ENCODE measurements around the gene CYP46A1. TPM values are rescaled to one million over a fixed set of nuclear protein-coding genes. Genes with fewer than 3 reads are reported as not detected.

The CYP46A1 gene
- total RNA-seq, 1 experiment from 2014 or later: 0.59 TPM

DNA sequence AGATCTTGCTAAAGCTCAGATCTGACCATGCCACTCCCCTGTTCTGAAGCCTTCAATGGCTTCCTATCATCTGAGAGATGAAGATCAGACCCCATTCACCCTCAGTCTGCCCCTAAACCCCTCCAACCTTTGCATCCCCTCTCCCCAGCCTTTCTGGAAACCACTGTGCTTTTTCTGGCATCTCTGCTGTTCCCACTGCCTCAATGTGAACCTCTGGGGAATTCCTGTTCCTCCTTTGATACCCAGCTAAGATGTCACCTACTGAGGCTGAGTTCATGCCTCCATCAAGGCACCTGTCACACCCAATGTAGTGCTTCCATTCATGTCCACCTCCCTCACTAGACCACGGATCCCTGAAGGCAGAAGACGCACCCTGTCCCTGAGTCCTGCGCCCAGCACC is 19.3 kb downstream of the CYP46A1 start:
- Histone ChIP-seq H3T11ph (ENCODE audit: low read length) (no peak overlapping the region), H3K27me3 (ENCODE audit: insufficient read depth, low read length) (no peaks in the 10 kb centered on the region), H3K9ac (ENCODE audit: extremely low read depth, insufficient read length, low read length) (no peak overlapping the region), H3K9me3 (ENCODE audit: control insufficient read depth, low read depth, low read length) (peaks cover 11% of the 10 kb centered on the region), H3K79me2 (ENCODE audit: insufficient read depth, low read length) (no peaks in the 10 kb centered on the region), H2AK5ac (ENCODE audit: insufficient read length, low read length) (no peak overlapping the region), H3K14ac (ENCODE audit: insufficient read depth, low read length) (no peak overlapping the region), H2BK20ac (ENCODE audit: low read depth, low read length, poor library complexity, severe bottlenecking) (no peak overlapping the region), H3K23me2 (ENCODE audit: insufficient read length, low read depth, low read length, poor library complexity, severe bottlenecking) (peaks cover 4% of the 10 kb centered on the region), H4K8ac (replicated peaks; ENCODE audit: insufficient read length, low read depth, low read length) (no peak overlapping the region), H2BK120ac (ENCODE audit: low read depth, low read length, poor library complexity, severe bottlenecking) (no peak overlapping the region), H2AFZ (ENCODE audit: low read length) (no peak overlapping the region), H3K56ac (ENCODE audit: insufficient read length, low read depth, low read length) (no peak overlapping the region), H3K27ac (ENCODE audit: insufficient read length, low read depth, low read length) (no peak overlapping the region), H3K4me2 (ENCODE audit: insufficient read depth, insufficient read length, low read length) (no peak overlapping the region), H4K20me1 (ENCODE audit: control insufficient read depth, insufficient read depth, insufficient read length) (no peaks in the 10 kb centered on the region), H4K5ac (ENCODE audit: insufficient read length, low read depth, low read length) (no peak overlapping the region), H2BK12ac (ENCODE audit: insufficient read length, low read depth, low read length) (no peak overlapping the region), H3K79me1 (ENCODE audit: insufficient read depth, low read depth, low read length, poor library complexity, severe bottlenecking) (no peaks in the 10 kb centered on the region), H3K4ac (ENCODE audit: low read depth, low read length) (no peak overlapping the region), H3K4me1 (ENCODE audit: insufficient read depth, low read length) (no peaks in the 10 kb centered on the region), H3K23ac (ENCODE audit: insufficient read length, low read depth, low read length) (no peak overlapping the region), H2BK5ac (ENCODE audit: insufficient read length, low read length) (no peak overlapping the region), H3K18ac (ENCODE audit: insufficient read length, low read depth, low read length) (no peak overlapping the region), H2BK15ac (ENCODE audit: low read depth, low read length) (no peak overlapping the region), H4K91ac (ENCODE audit: insufficient read length, low read depth, low read length) (no peak overlapping the region)
- no CpG with 5 or more reads among the region's 3 CpGs for WGBS (ENCODE audit: extremely low coverage, insufficient read length, low lambda C conversion rate)
- no peaks in the 10 kb centered on the region for H3K4me1 Mint-ChIP-seq
- no peak for DNase-seq
- no peak overlapping the region for H3K4me3 Mint-ChIP-seq
- peaks cover 26 to 27% of the 10 kb centered on the region in 2 experiments for H3K9me3 Mint-ChIP-seq
- H3K27me3 Mint-ChIP-seq (ENCODE audit: low read depth): peaks cover 12% of the 10 kb centered on the region
- no peak overlapping the region for H3K27ac Mint-ChIP-seq
- peaks cover 16 to 24% (median 18%) of the 10 kb centered on the region in 3 experiments for H3K36me3 Mint-ChIP-seq (ENCODE audit: insufficient read depth in 1 of 3, low read depth in 3 of 3)
- TF ChIP-seq, protein P1, sequence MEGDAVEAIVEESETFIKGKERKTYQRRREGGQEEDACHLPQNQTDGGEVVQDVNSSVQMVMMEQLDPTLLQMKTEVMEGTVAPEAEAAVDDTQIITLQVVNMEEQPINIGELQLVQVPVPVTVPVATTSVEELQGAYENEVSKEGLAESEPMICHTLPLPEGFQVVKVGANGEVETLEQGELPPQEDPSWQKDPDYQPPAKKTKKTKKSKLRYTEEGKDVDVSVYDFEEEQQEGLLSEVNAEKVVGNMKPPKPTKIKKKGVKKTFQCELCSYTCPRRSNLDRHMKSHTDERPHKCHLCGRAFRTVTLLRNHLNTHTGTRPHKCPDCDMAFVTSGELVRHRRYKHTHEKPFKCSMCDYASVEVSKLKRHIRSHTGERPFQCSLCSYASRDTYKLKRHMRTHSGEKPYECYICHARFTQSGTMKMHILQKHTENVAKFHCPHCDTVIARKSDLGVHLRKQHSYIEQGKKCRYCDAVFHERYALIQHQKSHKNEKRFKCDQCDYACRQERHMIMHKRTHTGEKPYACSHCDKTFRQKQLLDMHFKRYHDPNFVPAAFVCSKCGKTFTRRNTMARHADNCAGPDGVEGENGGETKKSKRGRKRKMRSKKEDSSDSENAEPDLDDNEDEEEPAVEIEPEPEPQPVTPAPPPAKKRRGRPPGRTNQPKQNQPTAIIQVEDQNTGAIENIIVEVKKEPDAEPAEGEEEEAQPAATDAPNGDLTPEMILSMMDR (conservative IDR thresholded peaks at IDR 0.05): no peak

Data from H9 (cell line).